H9 (cell line): ENCODE measurements around the gene BBOX1. TPM values are rescaled to one million over a fixed set of nuclear protein-coding genes. Genes with fewer than 3 reads are reported as not detected.

Experiments used
- DNase-seq: peaks from one replicate; pipeline ENCODE4 v3.0.0-alpha.2; 2017
- H2AFZ ChIP-seq: one replicate; pipeline ENCODE4 v1.6.1; 2013; ENCODE audit warnings: mild to moderate bottlenecking, low read length, control low read depth, moderate library complexity
- H2AK5ac ChIP-seq: 2 replicates; pipeline ENCODE4 v1.6.1; 2013; ENCODE audit warnings: low read length, control low read depth, mixed read lengths; ENCODE audit not compliant: insufficient read length
- H2BK120ac ChIP-seq: one replicate; pipeline ENCODE4 v1.6.1; 2013; ENCODE audit warnings: low read depth, mild to moderate bottlenecking, low read length, control low read depth, inconsistent platforms; ENCODE audit not compliant: poor library complexity, severe bottlenecking
- H2BK12ac ChIP-seq: 2 replicates; pipeline ENCODE4 v1.6.1; 2013; ENCODE audit warnings: low read length, control low read depth, mixed read lengths, low read depth; ENCODE audit not compliant: insufficient read length
- H2BK15ac ChIP-seq: 2 replicates; pipeline ENCODE4 v1.6.1; 2013; ENCODE audit warnings: low read depth, low read length, control low read depth
- H2BK20ac ChIP-seq: one replicate; pipeline ENCODE4 v1.6.1; 2013; ENCODE audit warnings: low read depth, mild to moderate bottlenecking, low read length, control low read depth, inconsistent platforms; ENCODE audit not compliant: poor library complexity, severe bottlenecking
- H2BK5ac ChIP-seq: 2 replicates; pipeline ENCODE4 v1.6.1; 2013; ENCODE audit warnings: low read length, control low read depth, mixed read lengths; ENCODE audit not compliant: insufficient read length
- H3K14ac ChIP-seq: 2 replicates; pipeline ENCODE4 v1.6.1; 2013; ENCODE audit warnings: low read length, control low read depth; ENCODE audit not compliant: insufficient read depth
- H3K18ac ChIP-seq: 2 replicates; pipeline ENCODE4 v1.6.1; 2013; ENCODE audit warnings: low read depth, mild to moderate bottlenecking, mixed read lengths, low read length, control low read depth; ENCODE audit not compliant: insufficient read length
- H3K23ac ChIP-seq: 2 replicates; pipeline ENCODE4 v1.6.1; 2013; ENCODE audit warnings: low read length, control low read depth, mixed read lengths, low read depth; ENCODE audit not compliant: insufficient read length
- H3K23me2 ChIP-seq: 2 replicates; pipeline ENCODE4 v1.6.1; 2013; ENCODE audit warnings: low read depth, mild to moderate bottlenecking, mixed read lengths, low read length, control low read depth; ENCODE audit not compliant: insufficient read length, poor library complexity, severe bottlenecking
- H3K27ac ChIP-seq: 2 replicates; pipeline ENCODE4 v1.5.1; 2013; ENCODE audit warnings: low read length, control low read depth, mixed read lengths, low read depth; ENCODE audit not compliant: insufficient read length
- H3K27me3 ChIP-seq: 2 replicates; pipeline ENCODE4 v1.6.1; 2013; ENCODE audit warnings: low read length, control low read depth, inconsistent platforms; ENCODE audit not compliant: insufficient read depth
- H3K4ac ChIP-seq: 2 replicates; pipeline ENCODE4 v1.6.1; 2013; ENCODE audit warnings: low read depth, mild to moderate bottlenecking, control low read depth, inconsistent platforms, low read length, moderate library complexity
- H3K4me1 ChIP-seq: 2 replicates; pipeline ENCODE4 v1.6.1; 2013; ENCODE audit warnings: low read length, control low read depth, inconsistent platforms; ENCODE audit not compliant: insufficient read depth
- H3K4me2 ChIP-seq: 2 replicates; pipeline ENCODE4 v1.6.1; 2013; ENCODE audit warnings: low read length, control low read depth, mixed read lengths; ENCODE audit not compliant: insufficient read length, insufficient read depth
- H3K56ac ChIP-seq: 2 replicates; pipeline ENCODE4 v1.6.1; 2013; ENCODE audit warnings: low read depth, mild to moderate bottlenecking, mixed read lengths, low read length, control low read depth; ENCODE audit not compliant: insufficient read length
- H3K79me1 ChIP-seq: 2 replicates; pipeline ENCODE4 v1.6.1; 2013; ENCODE audit warnings: low read depth, mild to moderate bottlenecking, moderate library complexity, low read length, control low read depth, inconsistent platforms; ENCODE audit not compliant: insufficient read depth, poor library complexity, severe bottlenecking
- H3K79me2 ChIP-seq: 2 replicates; pipeline ENCODE4 v1.6.1; 2013; ENCODE audit warnings: low read length, control low read depth, inconsistent platforms; ENCODE audit not compliant: insufficient read depth
- H3K9ac ChIP-seq: 2 replicates; pipeline ENCODE4 v1.6.1; 2013; ENCODE audit warnings: low read length, control low read depth, mixed read lengths; ENCODE audit not compliant: insufficient read length; ENCODE audit errors: extremely low read depth
- H3K9me3 ChIP-seq: one replicate; pipeline ENCODE4 v1.6.1; 2013; ENCODE audit warnings: low read depth, low read length, inconsistent platforms; ENCODE audit not compliant: control insufficient read depth
- H3T11ph ChIP-seq: one replicate; pipeline ENCODE4 v1.6.1; 2013; ENCODE audit warnings: mild to moderate bottlenecking, low read length, control low read depth, inconsistent platforms
- H4K20me1 ChIP-seq: one replicate; pipeline ENCODE4 v1.6.1; 2013; ENCODE audit not compliant: control insufficient read depth, insufficient read length, insufficient read depth
- H4K5ac ChIP-seq: 2 replicates; pipeline ENCODE4 v1.6.1; 2013; ENCODE audit warnings: low read depth, mild to moderate bottlenecking, mixed read lengths, low read length, control low read depth; ENCODE audit not compliant: insufficient read length
- H4K8ac ChIP-seq: replicated peaks from 2 replicates; pipeline ENCODE4 v1.6.1; 2013; ENCODE audit warnings: low read length, control low read depth, mixed read lengths, low read depth; ENCODE audit not compliant: insufficient read length
- H4K91ac ChIP-seq: 2 replicates; pipeline ENCODE4 v1.6.1; 2013; ENCODE audit warnings: low read depth, mild to moderate bottlenecking, moderate library complexity, mixed read lengths, low read length, control low read depth; ENCODE audit not compliant: insufficient read length
- H3K27ac Mint-ChIP-seq, 3 experiments: 2 replicates in 2 of 3; 3 replicates in 1 of 3; pipeline ENCODE4 v1.8.0; 2020 to 2021; ENCODE audit warnings: mixed read lengths in 3 of 3, mild to moderate bottlenecking in 1 of 3, moderate library complexity in 1 of 3
- H3K27me3 Mint-ChIP-seq: 2 replicates; pipeline ENCODE4 v1.8.0; 2021; ENCODE audit warnings: low read depth, mild to moderate bottlenecking, moderate library complexity, mixed read lengths
- H3K36me3 Mint-ChIP-seq, 3 experiments: 2 replicates in 2 of 3; 3 replicates in 1 of 3; pipeline ENCODE4 v1.8.0; 2020 to 2021; ENCODE audit warnings: low read depth in 3 of 3, mixed read lengths in 3 of 3; ENCODE audit not compliant: insufficient read depth in 1 of 3
- H3K4me1 Mint-ChIP-seq, 2 experiments: 2 replicates each; pipeline ENCODE4 v1.8.0; 2020; ENCODE audit warnings: mixed read lengths in 2 of 2
- H3K4me3 Mint-ChIP-seq, 2 experiments: 2 replicates in 1 of 2; 3 replicates in 1 of 2; pipeline ENCODE4 v1.8.0; 2020 to 2021; ENCODE audit warnings: mild to moderate bottlenecking in 2 of 2, mixed read lengths in 2 of 2, moderate library complexity in 1 of 2
- H3K9me3 Mint-ChIP-seq, 2 experiments: 2 replicates in 1 of 2; 3 replicates in 1 of 2; pipeline ENCODE4 v1.8.0; 2020; ENCODE audit warnings: mild to moderate bottlenecking in 2 of 2, mixed read lengths in 2 of 2, moderate library complexity in 1 of 2
- WGBS: extraction: QIAGEN DNeasy Blood & Tissue Kit; methylation state at CpG from one replicate; pipeline ENCODE4 v1.1.7; 2013; ENCODE audit warnings: missing lambda C conversion rate, low lambda C conversion rate, mixed read lengths; ENCODE audit not compliant: insufficient read length; ENCODE audit errors: extremely low coverage; 5-methylcytosine and 5-hydroxymethylcytosine counted together
- total RNA-seq: library from RNA; stranded (reverse); gene quantifications from 2 replicates; pipeline ENCODE4 v1.2.1, GENCODE V29; 2021
- TF ChIP-seq, protein P1 (sequence below): fragments of 200-600 bp; sonication (generic); conservative IDR thresholded peaks from 3 replicates; pipeline ENCODE4 v1.8.0; 2021; ENCODE audit warnings: antibody characterized with exemption, mild to moderate bottlenecking

The BBOX1 gene
- total RNA-seq, 1 experiment from 2014 or later: not detected

DNA sequence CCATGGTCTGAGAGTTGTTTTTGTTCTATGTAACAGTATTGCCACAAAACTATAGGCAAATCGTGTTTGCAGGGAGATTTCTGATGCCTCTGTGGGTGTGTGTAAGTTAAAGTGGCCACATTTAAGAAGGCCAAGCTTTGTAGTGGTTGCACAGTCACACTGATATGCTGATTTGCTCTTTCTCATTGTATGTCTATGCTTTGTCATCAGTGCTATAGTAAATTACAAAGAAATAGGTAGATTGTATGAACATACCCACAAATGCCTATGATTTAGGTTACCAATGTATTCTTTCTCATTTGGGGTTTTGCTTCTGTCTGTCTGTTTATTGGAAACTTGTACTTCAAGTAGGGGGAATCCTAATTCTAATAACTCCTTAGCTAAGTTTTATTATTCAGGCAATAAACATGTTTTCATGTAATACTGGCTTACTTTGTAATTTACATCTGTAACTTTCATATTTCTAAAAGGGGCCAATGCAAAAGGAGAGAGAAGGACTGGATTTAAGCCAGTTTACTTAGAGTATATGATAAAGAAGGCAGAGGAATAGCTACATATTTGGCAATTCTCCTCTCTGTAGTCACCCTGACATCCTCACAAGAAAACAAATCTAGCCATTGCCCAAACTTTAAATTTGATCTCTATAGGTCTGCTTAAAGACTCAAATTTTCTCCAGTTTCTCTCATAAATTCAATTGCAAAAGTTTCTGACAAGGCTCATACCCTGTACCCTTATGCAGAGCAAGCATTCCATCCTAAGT, 44.7 kb upstream of the BBOX1 start:
- Histone ChIP-seq H4K5ac (no peak overlapping the region), H2AK5ac (no peak overlapping the region), H4K91ac (no peak overlapping the region), H3K18ac (no peak overlapping the region), H4K20me1 (peaks cover 3% of the 10 kb centered on the region), H3K14ac (no peak overlapping the region), H3T11ph (no peak overlapping the region), H3K23me2 (no peaks in the 10 kb centered on the region), H3K4ac (no peak overlapping the region), H3K56ac (no peak overlapping the region), H2BK15ac (no peak overlapping the region), H3K79me2 (no peaks in the 10 kb centered on the region), H2AFZ (no peak overlapping the region), H2BK20ac (no peak overlapping the region), H3K9me3 (no peaks in the 10 kb centered on the region), H3K27me3 (no peaks in the 10 kb centered on the region), H3K9ac (no peak overlapping the region), H3K4me2 (no peak overlapping the region), H3K79me1 (no peaks in the 10 kb centered on the region), H2BK5ac (no peak overlapping the region), H4K8ac (no peak overlapping the region), H2BK12ac (no peak overlapping the region), H3K27ac (no peak overlapping the region), H3K4me1 (no peaks in the 10 kb centered on the region), H2BK120ac (no peak overlapping the region), H3K23ac (no peak overlapping the region)
- Mint-ChIP-seq H3K27ac (no peak overlapping the region), H3K4me3 (no peak overlapping the region), H3K36me3 (no peaks in the 10 kb centered on the region), H3K4me1 (peaks cover 13 to 14% of the 10 kb centered on the region in 2 experiments), H3K27me3 (peaks cover 17% of the 10 kb centered on the region), H3K9me3 (no peaks in the 10 kb centered on the region)
- no peak for DNase-seq
- TF ChIP-seq, protein P1, sequence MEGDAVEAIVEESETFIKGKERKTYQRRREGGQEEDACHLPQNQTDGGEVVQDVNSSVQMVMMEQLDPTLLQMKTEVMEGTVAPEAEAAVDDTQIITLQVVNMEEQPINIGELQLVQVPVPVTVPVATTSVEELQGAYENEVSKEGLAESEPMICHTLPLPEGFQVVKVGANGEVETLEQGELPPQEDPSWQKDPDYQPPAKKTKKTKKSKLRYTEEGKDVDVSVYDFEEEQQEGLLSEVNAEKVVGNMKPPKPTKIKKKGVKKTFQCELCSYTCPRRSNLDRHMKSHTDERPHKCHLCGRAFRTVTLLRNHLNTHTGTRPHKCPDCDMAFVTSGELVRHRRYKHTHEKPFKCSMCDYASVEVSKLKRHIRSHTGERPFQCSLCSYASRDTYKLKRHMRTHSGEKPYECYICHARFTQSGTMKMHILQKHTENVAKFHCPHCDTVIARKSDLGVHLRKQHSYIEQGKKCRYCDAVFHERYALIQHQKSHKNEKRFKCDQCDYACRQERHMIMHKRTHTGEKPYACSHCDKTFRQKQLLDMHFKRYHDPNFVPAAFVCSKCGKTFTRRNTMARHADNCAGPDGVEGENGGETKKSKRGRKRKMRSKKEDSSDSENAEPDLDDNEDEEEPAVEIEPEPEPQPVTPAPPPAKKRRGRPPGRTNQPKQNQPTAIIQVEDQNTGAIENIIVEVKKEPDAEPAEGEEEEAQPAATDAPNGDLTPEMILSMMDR: no peak
- no CpG with 5 or more reads among the region's 1 CpG for WGBS
